GM19468 (cell line): Measurements from ENCODE around the gene GPR33.
A peak's percentile ranks its signal among the peaks of the same experiment; 100 is the strongest.
"Not testable (repeated sequence)": the region's sequence is repeated elsewhere in the genome, so short reads cannot be mapped to it uniquely, and the experiment has no call there.

ENCODE experiments used
- ATAC-seq: cut with Tn5 transposase; IDR thresholded peaks from one replicate; pipeline ENCODE4 v1.9.1; 2021; ENCODE audit warnings: mild to moderate bottlenecking, moderate library complexity, moderate number of reproducible peaks; ENCODE audit not compliant: unreplicated experiment; ENCODE audit errors: extremely low read depth

Gene GPR33

DNA sequence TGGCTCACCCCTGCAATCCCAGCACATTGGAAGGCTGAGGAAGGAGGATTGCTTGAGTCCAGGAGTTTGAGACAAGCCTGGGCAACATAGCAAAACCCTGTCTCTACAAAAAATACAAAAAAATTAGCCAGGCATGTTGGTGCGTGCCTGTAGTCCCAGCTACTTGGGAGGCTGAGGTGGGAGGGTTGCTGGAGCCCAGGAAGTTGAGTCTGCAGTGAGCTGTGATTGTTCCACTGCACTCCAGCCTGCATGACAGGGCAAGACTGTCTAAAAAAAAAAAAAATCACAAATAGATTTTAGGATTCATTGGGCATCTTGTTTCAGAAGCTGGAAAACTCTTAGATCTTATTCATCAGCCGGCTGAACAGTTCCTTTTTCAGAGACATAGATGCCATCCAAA is 25.4 kb downstream of the GPR33 start:
- ATAC-seq = not testable (repeated sequence)

DNA sequence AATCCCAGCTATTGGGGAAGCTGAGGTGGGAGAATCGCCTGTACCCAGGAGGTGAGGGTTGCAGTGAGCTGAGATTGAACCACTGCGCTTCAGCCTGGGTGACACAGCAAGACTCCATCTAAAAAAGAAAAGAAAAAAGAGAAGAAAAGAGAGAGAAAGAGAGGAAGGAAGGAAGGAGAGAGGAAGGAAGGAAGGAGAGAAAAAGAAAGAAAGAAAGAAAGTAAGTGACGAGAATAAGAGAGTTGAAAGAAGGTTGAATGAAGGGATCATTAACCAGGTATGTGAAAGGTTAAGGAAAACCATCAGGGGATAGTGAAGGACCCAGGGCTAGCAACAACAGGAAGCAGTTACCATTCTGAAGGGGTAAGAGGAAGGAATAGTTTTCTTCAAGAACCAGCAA is 26.3 kb downstream of the GPR33 start:
- no peak for ATAC-seq

DNA sequence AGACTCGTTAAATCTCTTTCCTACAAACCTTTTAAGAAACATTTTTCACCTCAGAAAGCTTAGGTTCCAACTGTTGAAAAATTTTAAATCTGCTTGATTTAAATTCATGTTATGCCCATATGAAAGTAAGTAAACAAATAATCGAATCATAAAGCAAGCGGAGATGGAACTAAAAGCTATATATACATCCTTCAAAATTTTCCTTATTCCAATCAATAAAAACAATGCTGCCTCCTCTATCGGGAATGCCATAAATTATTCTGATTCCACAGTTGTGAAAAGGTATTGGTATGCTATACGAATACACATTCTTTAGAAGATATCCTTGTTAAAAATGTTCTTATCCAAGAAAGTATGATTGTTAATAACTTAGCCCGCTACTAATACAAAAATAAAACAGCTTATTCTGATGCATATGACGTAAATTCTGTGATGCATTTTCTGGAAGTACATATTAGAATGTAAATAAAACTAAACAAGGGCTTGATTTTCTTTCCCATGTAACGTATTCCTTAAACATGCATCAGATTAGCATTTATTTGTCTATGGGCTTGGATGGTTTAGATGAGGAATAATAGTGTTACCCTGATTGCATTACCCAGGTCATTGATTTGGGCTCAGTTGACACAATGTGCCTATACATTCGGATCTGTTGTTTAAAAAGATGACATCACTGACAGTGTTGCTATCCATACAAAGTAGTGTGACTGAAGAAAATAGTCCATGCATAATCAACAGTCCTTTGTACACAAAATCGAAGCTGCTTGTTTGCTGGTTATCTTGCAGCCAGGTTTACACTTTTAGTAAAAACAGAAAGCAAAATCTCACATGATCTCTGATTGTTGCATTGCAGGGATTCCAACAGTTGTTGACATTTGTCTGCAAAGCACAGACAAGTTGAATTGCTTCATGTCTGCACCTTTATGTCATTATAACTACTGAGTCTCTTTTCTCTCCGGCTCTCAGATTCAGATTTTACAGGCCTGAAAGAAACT is 29.9 kb downstream of the GPR33 start:
- ATAC-seq = no peak

DNA sequence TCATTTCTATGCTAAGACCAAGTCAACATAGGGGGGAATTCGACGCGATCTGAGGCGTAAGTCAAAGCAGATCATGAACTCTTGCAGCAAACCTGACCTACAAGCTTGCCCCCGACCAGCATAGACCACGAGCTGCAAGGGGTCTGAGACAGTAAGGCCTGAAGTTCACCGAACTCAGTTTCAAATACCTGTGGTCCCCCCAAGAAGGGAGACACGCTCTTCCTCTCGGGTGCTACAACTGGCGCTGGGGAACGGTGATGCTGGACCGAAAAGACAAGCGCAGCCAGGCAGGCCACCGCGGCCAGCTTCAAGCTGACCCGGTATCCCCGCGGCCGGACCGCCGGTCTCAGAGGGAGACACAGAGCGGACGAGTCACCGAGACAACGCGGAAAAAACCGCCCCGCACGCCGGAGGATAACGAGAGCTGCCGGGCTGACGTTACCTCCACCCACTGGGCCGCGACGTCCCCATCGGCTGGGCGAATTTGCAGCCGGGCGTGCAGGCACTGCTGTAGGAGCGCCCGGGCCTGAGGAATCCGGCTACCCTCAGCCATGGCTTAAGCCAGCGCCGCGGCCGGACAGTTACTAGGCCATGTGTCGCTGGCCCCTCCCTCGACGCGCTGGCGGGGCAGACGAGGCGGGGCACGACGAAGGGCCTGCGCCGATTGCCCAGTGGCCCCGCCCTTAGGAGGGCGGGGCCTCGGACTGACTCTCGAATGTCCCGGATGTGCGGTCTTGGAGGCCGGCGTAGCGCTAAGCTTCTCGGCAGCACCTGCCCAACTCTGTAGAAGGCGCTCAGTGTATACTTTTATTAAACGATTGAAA is 30.8 kb downstream of the GPR33 start, which contains the start of gene DTD2:
TSS of gene DTD2 (minus strand) at position 666 of the 824 bp plus-strand sequence. CDS start at position 553, 113 bp downstream.
- ATAC-seq = peak; percentile 98

DNA sequence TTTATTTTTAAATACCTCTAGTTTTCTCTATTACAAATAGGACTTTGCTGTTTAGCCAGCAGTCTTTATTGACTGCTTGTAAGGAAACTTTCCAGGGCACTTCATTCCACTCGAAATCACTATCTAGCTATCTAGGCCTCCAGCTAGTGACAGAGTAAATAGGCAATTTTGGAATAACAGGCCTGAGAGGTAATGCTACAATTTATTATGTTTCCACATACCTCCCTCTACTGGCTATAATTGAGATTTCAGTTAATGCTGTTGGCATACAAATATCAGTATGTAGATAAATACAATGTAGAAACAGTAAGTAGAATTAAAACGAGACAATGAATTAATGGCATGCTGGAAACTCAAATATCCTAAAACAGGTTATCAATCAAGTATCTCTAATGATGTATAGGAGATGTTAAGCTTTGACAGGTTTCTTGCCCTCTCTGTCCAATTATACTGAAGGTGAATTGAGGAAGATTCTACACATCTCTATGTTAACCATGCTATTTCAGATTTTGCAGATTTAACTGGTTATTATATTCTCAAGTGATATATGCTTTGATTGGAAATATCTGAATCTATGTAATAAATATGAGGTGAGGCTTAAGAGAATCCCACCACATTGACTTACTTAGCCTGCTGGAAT is 37.7 kb downstream of the GPR33 start:
- ATAC-seq = no peak

DNA sequence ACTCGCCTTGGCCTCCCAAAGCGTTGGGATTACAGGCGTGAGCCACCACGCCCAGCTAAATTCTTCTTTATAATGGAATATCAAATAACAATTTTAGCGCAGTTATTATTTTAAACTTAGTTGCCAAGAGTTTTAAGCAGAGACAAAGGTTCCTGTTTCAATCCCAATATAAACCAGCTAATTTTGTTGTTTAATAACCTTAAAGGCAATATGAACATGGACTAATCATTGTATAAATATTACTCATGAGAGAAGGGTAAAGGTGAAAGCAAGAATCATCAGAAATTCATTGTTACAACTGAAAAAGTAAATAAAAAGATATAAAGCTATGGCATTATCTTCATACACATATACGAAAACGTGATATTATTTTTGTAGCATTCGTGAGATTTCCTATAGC is 38.7 kb downstream of the GPR33 start:
- no peak for ATAC-seq

DNA sequence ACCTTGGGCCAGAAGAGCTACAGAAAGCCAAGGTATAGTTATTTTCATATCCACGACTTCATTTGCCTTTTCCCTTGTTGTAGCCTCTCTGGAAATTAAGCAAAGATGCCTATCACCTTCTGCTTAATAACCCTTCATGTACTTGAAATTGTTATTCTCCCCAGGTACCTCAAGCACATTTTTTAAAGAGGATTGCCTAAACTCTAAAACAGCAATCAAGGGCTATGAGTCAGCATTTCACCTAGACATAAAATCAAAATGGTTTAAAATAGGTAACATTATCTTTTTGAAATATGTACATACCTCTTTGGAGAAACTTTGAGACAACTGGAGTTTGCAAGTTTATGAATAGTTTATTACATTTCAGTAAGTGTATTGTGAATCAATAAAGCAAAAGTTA is 42.1 kb downstream of the GPR33 start:
- ATAC-seq = no peak

DNA sequence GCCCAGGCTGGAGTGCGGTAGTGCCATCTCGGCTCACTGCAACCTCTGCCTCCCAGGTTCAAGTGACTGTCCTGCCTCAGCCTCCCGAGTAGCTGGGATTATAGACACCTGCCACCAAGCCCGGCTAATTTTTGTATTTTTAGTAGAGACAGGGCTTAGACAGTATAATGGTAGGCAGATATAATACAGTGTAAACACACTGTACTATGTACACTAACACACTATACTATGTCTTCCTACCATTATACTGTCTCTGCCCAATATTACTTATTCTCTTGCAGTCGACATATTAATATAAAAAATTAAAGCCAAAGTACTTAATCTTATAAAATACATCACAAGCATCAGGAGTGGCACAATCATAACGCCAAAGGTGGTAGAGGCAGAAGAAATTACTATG is 45.6 kb downstream of the GPR33 start:
- ATAC-seq = no peak

DNA sequence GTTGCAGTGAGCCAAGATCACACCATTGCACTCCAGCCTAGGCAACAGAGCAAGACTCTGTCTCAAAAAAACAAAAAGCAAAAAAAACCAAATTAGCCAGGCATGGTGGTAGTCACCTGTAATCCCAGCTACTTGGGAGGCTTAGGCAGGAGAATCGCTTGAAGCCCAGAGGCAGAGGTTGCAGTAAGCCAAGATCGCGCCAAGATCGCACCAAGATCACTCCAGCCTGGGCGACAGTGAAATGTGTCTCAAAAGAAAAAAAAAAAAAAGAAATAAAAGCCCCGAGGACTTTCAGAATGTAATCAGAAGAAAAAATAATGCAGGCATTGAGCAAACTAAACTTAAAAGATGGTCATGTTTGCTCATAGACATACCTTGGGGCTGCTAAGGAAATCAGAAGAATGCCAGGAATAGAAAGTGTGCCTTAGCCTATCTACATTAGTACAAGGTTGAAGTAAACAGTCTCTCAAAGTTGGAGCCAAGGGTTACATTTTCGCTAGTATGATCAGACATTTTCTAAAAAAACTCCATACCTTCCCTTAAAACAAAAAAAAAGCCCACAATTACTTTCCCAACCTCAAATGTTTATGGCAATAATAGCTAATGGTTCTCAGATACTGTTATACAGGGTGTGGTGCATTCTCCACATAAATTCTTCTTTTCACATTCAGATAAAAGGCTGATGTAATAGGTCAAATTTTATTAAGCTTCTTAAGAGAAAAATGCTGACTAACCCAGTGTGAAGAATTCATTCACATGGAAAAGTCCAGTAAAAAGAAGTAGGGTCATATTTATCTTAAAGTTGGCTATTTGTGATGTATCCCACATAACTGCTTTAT is 46.3 kb downstream of the GPR33 start:
- no peak for ATAC-seq

DNA sequence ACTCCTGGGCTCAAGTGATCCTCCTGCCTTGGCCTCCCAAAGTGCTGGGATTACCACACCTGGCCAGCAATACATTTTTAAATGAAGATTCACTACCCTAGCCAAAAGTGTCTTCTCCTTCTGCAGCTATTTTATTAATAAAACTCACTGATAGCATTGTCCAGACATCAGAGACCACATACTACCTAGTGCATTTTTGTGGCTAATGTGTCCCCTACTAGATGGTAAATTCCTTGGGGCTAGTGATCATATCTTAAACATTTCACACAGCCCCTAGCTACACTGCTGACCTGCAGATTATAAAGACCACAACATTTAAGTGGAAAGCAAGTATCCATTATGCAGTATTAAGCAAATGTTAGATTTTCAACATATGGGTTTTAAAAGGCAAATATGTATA is 47.6 kb downstream of the GPR33 start:
- no peak for ATAC-seq

DNA sequence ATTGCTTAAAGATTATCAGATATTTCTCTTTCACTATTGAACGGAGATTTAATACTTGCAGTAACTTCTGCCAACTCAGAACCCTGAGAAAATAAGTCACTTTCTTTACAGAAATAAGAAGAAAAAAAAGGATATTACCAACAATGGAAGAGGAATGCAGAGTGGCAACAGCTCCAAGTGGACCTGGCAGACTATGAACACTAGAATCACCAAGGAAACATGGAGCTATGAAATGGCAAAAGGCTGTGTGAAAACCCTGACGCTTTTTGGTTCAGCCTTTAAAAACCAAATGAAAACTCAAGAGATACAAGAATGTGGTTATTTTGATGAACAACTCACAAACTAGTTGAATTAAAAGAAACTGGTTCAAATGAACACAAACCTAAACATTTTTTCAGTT is 48.3 kb downstream of the GPR33 start:
- no peak for ATAC-seq

DNA sequence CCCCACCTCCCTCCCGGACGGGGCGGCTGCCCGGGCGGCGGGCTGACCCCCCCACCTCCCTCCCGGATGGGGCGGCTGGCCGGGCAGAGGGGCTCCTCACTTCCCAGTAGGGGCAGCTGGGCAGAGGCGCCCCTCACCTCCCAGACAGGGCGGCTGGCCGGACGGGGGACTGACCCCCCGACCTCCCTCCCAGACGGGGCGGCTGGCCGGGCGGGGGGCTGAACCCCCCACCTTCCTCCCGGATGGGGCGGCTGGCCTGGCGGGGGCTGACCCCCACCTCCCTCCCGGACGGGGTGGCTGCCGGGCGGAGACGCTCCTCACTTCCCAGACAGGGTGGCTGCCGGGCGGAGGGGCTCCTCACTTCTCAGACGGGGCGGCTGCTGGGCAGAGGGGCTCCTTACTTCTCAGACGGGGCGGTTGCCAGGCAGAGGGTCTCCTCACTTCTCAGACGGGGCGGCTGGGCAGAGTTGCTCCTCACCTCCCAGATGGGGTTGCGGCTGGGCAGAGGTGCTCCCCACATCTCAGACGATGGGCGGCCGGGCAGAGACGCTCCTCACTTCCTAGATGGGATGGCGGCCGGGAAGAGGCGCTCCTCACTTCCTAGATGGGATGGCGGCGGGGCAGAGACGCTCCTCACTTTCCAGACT is 50.7 kb downstream of the GPR33 start:
- not testable (repeated sequence) for ATAC-seq

DNA sequence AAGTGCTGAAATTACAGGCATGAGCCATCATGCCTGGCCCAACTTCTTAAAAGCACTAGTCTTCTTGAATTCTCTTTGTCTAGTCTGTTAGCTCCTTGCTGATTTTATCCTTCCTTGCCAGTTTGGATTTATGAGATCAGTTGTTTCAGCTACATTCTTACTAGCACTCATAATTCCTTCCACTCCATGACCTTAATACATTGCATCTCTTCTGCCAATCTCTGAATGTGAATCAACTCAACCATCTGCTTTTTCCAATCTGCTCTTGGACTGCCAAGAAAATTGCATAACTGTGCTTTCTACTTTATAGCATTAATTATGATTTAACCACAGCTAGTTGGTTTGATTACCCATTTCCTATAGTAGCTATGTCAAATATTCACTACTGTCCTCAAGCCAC is 52.6 kb downstream of the GPR33 start:
- ATAC-seq = no peak
